Peyer's patch (tissue), 4 donors: Measurements from ENCODE around the gene PRND.

Experiments used
- POLR2A ChIP-seq, 2 donors: fragments of 450-650 bp; IDR thresholded peaks; one replicate each; pipeline ENCODE4 v1.5.1; 2017; ENCODE audit warnings: antibody characterized with exemption in 2 of 2, mild to moderate bottlenecking in 2 of 2, moderate library complexity in 2 of 2
- TF ChIP-seq, protein P1 (sequence below), 6 experiments: fragments of 450-650 bp in 4 of 6; fragments of 200-600 bp in 2 of 6; sonication (generic) in 1 of 6; IDR thresholded peaks; one replicate each; pipeline ENCODE4 v1.5.1; 2017 to 2019; ENCODE audit warnings: antibody characterized with exemption in 6 of 6, mild to moderate bottlenecking in 3 of 6, moderate library complexity in 1 of 6

DNA sequence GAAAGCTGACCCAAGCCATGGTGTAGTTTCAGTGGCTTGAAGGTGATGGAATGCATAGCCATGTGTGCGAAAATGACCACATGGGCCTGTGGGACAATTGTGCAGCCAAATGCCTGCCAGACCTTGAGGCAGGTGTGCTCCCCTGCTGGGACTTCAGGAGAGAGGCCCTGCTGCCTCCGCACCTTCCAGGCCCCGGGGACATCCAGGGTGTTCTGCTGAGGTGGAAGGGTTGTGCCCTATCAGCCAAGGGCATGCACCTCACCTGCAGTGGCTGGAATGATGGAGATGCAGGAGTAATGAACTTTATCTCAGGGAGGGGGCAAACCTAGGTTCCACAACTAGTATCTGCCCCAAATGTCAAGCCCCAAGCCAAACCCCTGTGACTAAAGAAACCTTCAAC, 44.0 kb downstream of the PRND start:
- TF ChIP-seq POLR2A (IDR thresholded peaks at IDR 0.05) = no peak
- TF ChIP-seq, protein P1, sequence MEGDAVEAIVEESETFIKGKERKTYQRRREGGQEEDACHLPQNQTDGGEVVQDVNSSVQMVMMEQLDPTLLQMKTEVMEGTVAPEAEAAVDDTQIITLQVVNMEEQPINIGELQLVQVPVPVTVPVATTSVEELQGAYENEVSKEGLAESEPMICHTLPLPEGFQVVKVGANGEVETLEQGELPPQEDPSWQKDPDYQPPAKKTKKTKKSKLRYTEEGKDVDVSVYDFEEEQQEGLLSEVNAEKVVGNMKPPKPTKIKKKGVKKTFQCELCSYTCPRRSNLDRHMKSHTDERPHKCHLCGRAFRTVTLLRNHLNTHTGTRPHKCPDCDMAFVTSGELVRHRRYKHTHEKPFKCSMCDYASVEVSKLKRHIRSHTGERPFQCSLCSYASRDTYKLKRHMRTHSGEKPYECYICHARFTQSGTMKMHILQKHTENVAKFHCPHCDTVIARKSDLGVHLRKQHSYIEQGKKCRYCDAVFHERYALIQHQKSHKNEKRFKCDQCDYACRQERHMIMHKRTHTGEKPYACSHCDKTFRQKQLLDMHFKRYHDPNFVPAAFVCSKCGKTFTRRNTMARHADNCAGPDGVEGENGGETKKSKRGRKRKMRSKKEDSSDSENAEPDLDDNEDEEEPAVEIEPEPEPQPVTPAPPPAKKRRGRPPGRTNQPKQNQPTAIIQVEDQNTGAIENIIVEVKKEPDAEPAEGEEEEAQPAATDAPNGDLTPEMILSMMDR (IDR thresholded peaks at IDR 0.05) = no peak
